Right lobe of liver (tissue), 6 donors: ENCODE data around the gene GSS. TPM values are rescaled to one million over a fixed set of nuclear protein-coding genes. Genes with fewer than 3 reads are reported as not detected.

Experiments
- ATAC-seq, 4 donors: fragments of 200-7000 bp; cut with Tn5 transposase; one replicate each; pipeline ENCODE4 v1.9.1; 2020; ENCODE audit warnings: mild to moderate bottlenecking in 4 of 4, moderate library complexity in 4 of 4
- DNase-seq, 3 donors: peaks; one replicate each; pipeline ENCODE4 v3.0.0-alpha.2; 2020
- H3K27ac ChIP-seq, 3 donors: fragments of 200-600 bp; one replicate each; pipeline ENCODE4 v1.8.0; 2022
- H3K27me3 ChIP-seq, 2 donors: fragments of 200-600 bp; one replicate each; pipeline ENCODE4 v1.8.0; 2022
- H3K36me3 ChIP-seq, 4 donors: fragments of 200-600 bp; sonication (generic) in 1 of 4; one replicate each; pipeline versions ENCODE4 v1.5.1 to v1.8.0; 2017 to 2022; ENCODE audit warnings: control low read depth in 1 of 4
- H3K4me1 ChIP-seq, 4 donors: fragments of 200-600 bp; sonication (generic) in 1 of 4; one replicate each; pipeline versions ENCODE4 v1.5.1 to v1.8.0; 2017 to 2022; ENCODE audit warnings: control low read depth in 1 of 4
- H3K4me3 ChIP-seq, 3 donors: fragments of 200-600 bp; one replicate each; pipeline ENCODE4 v1.8.0; 2022
- H3K9me3 ChIP-seq, 4 donors: fragments of 200-600 bp; sonication (generic) in 1 of 4; one replicate each; pipeline versions ENCODE4 v1.5.1 to v1.8.0; 2017 to 2022; ENCODE audit warnings: control low read depth in 1 of 4
- CTCF ChIP-seq, 4 donors: fragments of 200-600 bp in 3 of 4; fragments of 450-650 bp in 1 of 4; IDR thresholded peaks; one replicate each; pipeline versions ENCODE4 v1.5.1 to v1.8.0; 2016 to 2022; ENCODE audit warnings: antibody characterized with exemption in 4 of 4, mild to moderate bottlenecking in 2 of 4
- POLR2A ChIP-seq: fragments of 450-650 bp; IDR thresholded peaks from one replicate; pipeline ENCODE4 v1.6.1; 2017; ENCODE audit warnings: antibody characterized with exemption, mild to moderate bottlenecking
- WGBS: methylation state at CpG from one replicate; pipeline ENCODE4 v1.1.6; 2018; ENCODE audit warnings: low coverage, low lambda C conversion rate; ENCODE audit not compliant: insufficient coverage; ENCODE audit errors: missing lambda C conversion rate; 5-methylcytosine and 5-hydroxymethylcytosine counted together
- intact Hi-C, 2 donors: fragments of 100-400 bp; cut with DNase I; formaldehyde crosslinking; loops; one replicate each; pipeline versions ENCODE4 v1.11.2 to v1.14.1; 2022
- total RNA-seq, 6 experiments: library from RNA; depleted of rRNA in 2 of 6; stranded (reverse); fragments of >200 nt in 2 of 6; fragmentation: NEBNext Ultra II Directional in 3 of 6; extraction: Animal tissue kit (Norgen Biotek cat#: 25700) in 3 of 6; gene quantifications; one replicate each; pipeline versions ENCODE4 v1.1.0 to v1.2.4, GENCODE V29; 2016 to 2023
- donor health status: DM: no; HTN: yes; CAD: no.
- donor health status: DM: no; HTN: no; CAD: no.
- donor health status: DM: no; HTN: no; CAD: no.
- donor health status: DM: no; HTN: yes; CAD: no.
- donor health status: DM: no; HTN: yes; CAD: no.

The GSS gene
- total RNA-seq, 6 experiments from 2014 or later: 25.9 to 63.6 (median 31.7) TPM

- no peaks in the 10 kb centered on the region for H3K27me3 ChIP-seq
- H3K9me3 ChIP-seq: no peaks in the 10 kb centered on the region
- intact Hi-C loops: no loop called here
- peak in 1 of 4 donors; percentile 2 for ATAC-seq
- no peaks in the 10 kb centered on the region for H3K36me3 ChIP-seq
- no peaks in the 10 kb centered on the region for H3K4me1 ChIP-seq
- TF ChIP-seq CTCF (IDR thresholded peaks at IDR 0.05) (no peak), POLR2A (no peak)
- no peak overlapping the region for H3K27ac ChIP-seq
- DNase-seq: peak in 2 of 3 donors; percentile 16 to 47
- 27% methylated on average over 3 of the region's 15 CpGs for WGBS
- no peak overlapping the region for H3K4me3 ChIP-seq
Measured at GRCh38 chr20:34987288-34988190, 31.9 kb upstream of the GSS start.

GRCh38 chr20:34986311-34987287 is 31.0 kb upstream of the GSS start:
- DNase-seq: peak in 1 of 3 donors; percentile 52
- TF ChIP-seq POLR2A (no peak), CTCF (IDR thresholded peaks at IDR 0.05) (no peak)
- H3K4me3 ChIP-seq: no peak overlapping the region
- intact Hi-C loops: no loop called here
- no peak overlapping the region for H3K27ac ChIP-seq
- no peaks in the 10 kb centered on the region for H3K9me3 ChIP-seq
- no peak for ATAC-seq
- H3K36me3 ChIP-seq: no peaks in the 10 kb centered on the region
- no peaks in the 10 kb centered on the region for H3K27me3 ChIP-seq
- WGBS: 71% methylated on average over 15 of the region's 24 CpGs
- no peaks in the 10 kb centered on the region for H3K4me1 ChIP-seq

- 65% methylated on average over 11 of the region's 25 CpGs for WGBS
- TF ChIP-seq CTCF (IDR thresholded peaks at IDR 0.05) (no peak), POLR2A (no peak)
- Histone ChIP-seq H3K4me1 (no peaks in the 10 kb centered on the region), H3K9me3 (no peaks in the 10 kb centered on the region), H3K27me3 (no peaks in the 10 kb centered on the region), H3K36me3 (no peaks in the 10 kb centered on the region), H3K4me3 (no peak overlapping the region), H3K27ac (no peak overlapping the region)
- ATAC-seq: no peak
- peak in 2 of 3 donors; percentile 16 to 49 for DNase-seq
- intact Hi-C loops: no loop called here
Measured at GRCh38 chr20:34985461-34986310, 30.1 kb upstream of the GSS start.

- no peaks in the 10 kb centered on the region for H3K4me1 ChIP-seq
- DNase-seq (peak; percentile 15 to 56 (median 46)), ATAC-seq (no peak)
- H3K27ac ChIP-seq: no peak overlapping the region
- intact Hi-C loops: no loop called here
- TF ChIP-seq POLR2A: no peak
- TF ChIP-seq CTCF (IDR thresholded peaks at IDR 0.05): no peak
- 46% methylated on average over 2 of the region's 18 CpGs for WGBS
- H3K9me3 ChIP-seq: no peaks in the 10 kb centered on the region
- no peaks in the 10 kb centered on the region for H3K27me3 ChIP-seq
- H3K4me3 ChIP-seq: no peak overlapping the region
- H3K36me3 ChIP-seq: no peaks in the 10 kb centered on the region
Measured at GRCh38 chr20:34984756-34985261, 29.2 kb upstream of the GSS start.
